B cell (primary cell): ENCODE results near the gene CEND1. TPM values are rescaled to one million over a fixed set of nuclear protein-coding genes. Genes with fewer than 3 reads are reported as not detected.

Experiments used
- ATAC-seq: fragments of 200-7000 bp; cut with Tn5 transposase; one replicate; pipeline ENCODE4 v1.10.0; 2021; ENCODE audit warnings: low read depth, mild to moderate bottlenecking, moderate number of reproducible peaks, moderate library complexity
- CTCF ChIA-PET: fragments of 350-600 bp; sonication (Branson Sonifier 250); formaldehyde crosslinking; loops from one replicate; lab custom pipeline; 2021; ENCODE audit warnings: antibody characterized with exemption, inconsistent platforms; lab: Charles Lee
- POLR2A ChIA-PET: fragments of 350-600 bp; sonication (Branson Sonifier 250); formaldehyde crosslinking; loops from one replicate; lab custom pipeline; 2021; ENCODE audit warnings: antibody characterized with exemption; lab: Charles Lee
- DNase-seq: peaks from one replicate; pipeline ENCODE4 v3.0.0; 2013
- H2AFZ ChIP-seq: 2 replicates; pipeline ENCODE4 v1.6.1; 2012; ENCODE audit warnings: mild to moderate bottlenecking, low read depth, low read length; ENCODE audit not compliant: insufficient read depth, poor library complexity, severe bottlenecking
- H3K27ac ChIP-seq, 2 donors: 1 replicate in 1 of 2; 2 replicates in 1 of 2; pipeline ENCODE4 v1.5.1; 2012 to 2013; ENCODE audit warnings: low read length in 2 of 2, mild to moderate bottlenecking in 2 of 2, moderate library complexity in 1 of 2
- H3K27me3 ChIP-seq, 4 experiments: fragments of 200-600 bp in 1 of 4; sonication (generic) in 1 of 4; replicated peaks in 1 of 4; 1 replicate in 2 of 4; 2 replicates in 2 of 4; pipeline versions ENCODE4 v1.6.1 to v1.7.0; 2013 to 2016; ENCODE audit warnings: low read length in 3 of 4, mild to moderate bottlenecking in 2 of 4, mixed read lengths in 1 of 4, moderate library complexity in 1 of 4; ENCODE audit not compliant: insufficient read depth in 4 of 4, control insufficient read depth in 3 of 4; ENCODE audit errors: control extremely low read depth in 1 of 4
- H3K36me3 ChIP-seq, 2 experiments: replicated peaks in 1 of 2; 1 replicate in 1 of 2; 2 replicates in 1 of 2; pipeline versions ENCODE4 v1.6.1 to v1.7.1; 2013; ENCODE audit warnings: low read length in 1 of 2; ENCODE audit not compliant: insufficient read depth in 2 of 2, control insufficient read depth in 1 of 2; ENCODE audit errors: control extremely low read depth in 1 of 2, extremely low read depth in 1 of 2
- H3K4me1 ChIP-seq, 2 donors: fragments of 200-600 bp in 1 of 2; sonication (generic) in 1 of 2; 1 replicate in 1 of 2; 2 replicates in 1 of 2; pipeline versions ENCODE4 v1.5.1 to v1.6.1; 2013 to 2017; ENCODE audit warnings: low read length in 2 of 2; ENCODE audit not compliant: control insufficient read depth in 2 of 2, insufficient read depth in 2 of 2
- H3K4me2 ChIP-seq: replicated peaks from 2 replicates; pipeline ENCODE3; 2012; ENCODE audit warnings: mild to moderate bottlenecking, low read depth, low read length; ENCODE audit not compliant: poor library complexity, severe bottlenecking
- H3K4me3 ChIP-seq, 5 experiments: fragments of 200-600 bp in 1 of 5; sonication (generic) in 1 of 5; 1 replicate in 3 of 5; 2 replicates in 2 of 5; pipeline versions ENCODE4 v1.5.1 to v1.7.0; 2011 to 2016; ENCODE audit warnings: low read length in 4 of 5, mild to moderate bottlenecking in 4 of 5, low read depth in 2 of 5, control low read depth in 1 of 5, moderate library complexity in 1 of 5; ENCODE audit not compliant: insufficient read depth in 1 of 5; ENCODE audit errors: control extremely low read depth in 1 of 5, extremely low read depth in 1 of 5
- H3K79me2 ChIP-seq: fragments of 200-600 bp; sonication (generic); one replicate; pipeline ENCODE4 v1.6.0; 2016; ENCODE audit warnings: low read length; ENCODE audit not compliant: control insufficient read depth, insufficient read depth
- H3K9ac ChIP-seq: fragments of 200-600 bp; sonication (generic); 2 replicates; pipeline ENCODE4 v1.6.1; 2017; ENCODE audit warnings: mild to moderate bottlenecking, low read length, moderate library complexity
- H3K9me3 ChIP-seq, 3 donors: one replicate each; pipeline versions ENCODE4 v1.6.1 to v1.7.1; 2013; ENCODE audit warnings: low read length in 2 of 3; ENCODE audit not compliant: control insufficient read depth in 2 of 3, insufficient read depth in 1 of 3; ENCODE audit errors: control extremely low read depth in 1 of 3
- H4K20me1 ChIP-seq: 2 replicates; pipeline ENCODE4 v1.6.0; 2012; ENCODE audit warnings: mild to moderate bottlenecking, low read length; ENCODE audit not compliant: insufficient read depth, control insufficient read depth, poor library complexity, severe bottlenecking
- H3K27ac Mint-ChIP-seq: one replicate; pipeline ENCODE4 v1.8.0; 2021; ENCODE audit warnings: mixed read lengths
- H3K27me3 Mint-ChIP-seq: one replicate; pipeline ENCODE4 v1.8.0; 2021; ENCODE audit warnings: mixed read lengths
- H3K4me1 Mint-ChIP-seq: one replicate; pipeline ENCODE4 v1.8.0; 2021; ENCODE audit warnings: mixed read lengths
- H3K4me3 Mint-ChIP-seq: one replicate; pipeline ENCODE4 v1.8.0; 2021; ENCODE audit warnings: mixed read lengths
- H3K9me3 Mint-ChIP-seq: one replicate; pipeline ENCODE4 v1.8.0; 2022; ENCODE audit warnings: mixed read lengths; ENCODE audit not compliant: insufficient read depth
- CTCF ChIP-seq: fragments of 200-600 bp; IDR thresholded peaks from one replicate; pipeline ENCODE4 v1.8.0; 2022; ENCODE audit warnings: antibody characterized with exemption, mild to moderate bottlenecking
- EZH2 ChIP-seq: IDR thresholded peaks from 2 replicates; pipeline ENCODE4 v1.6.1; 2012; ENCODE audit warnings: borderline replicate concordance, low read depth, mild to moderate bottlenecking, moderate library complexity, low read length; ENCODE audit not compliant: insufficient read depth, poor library complexity, severe bottlenecking
- WGBS: methylation state at CpG from one replicate; pipeline ENCODE4 v1.1.5; 2013; ENCODE audit warnings: missing lambda C conversion rate; ENCODE audit not compliant: insufficient coverage; 5-methylcytosine and 5-hydroxymethylcytosine counted together
- intact Hi-C: fragments of 100-400 bp; cut with micrococcal nuclease; formaldehyde crosslinking; loops from one replicate; pipeline ENCODE4 v1.10.0; 2022
- polyA plus RNA-seq: library from polyadenylated mRNA; depleted of rRNA; stranded (reverse); fragments of >200 nt; gene quantifications from 2 replicates; pipeline ENCODE4 v1.2.3, GENCODE V29; 2012
- total RNA-seq, 2 donors: library from RNA; stranded (reverse); fragments of 120-200 nt in 1 of 2; gene quantifications; 1 replicate in 1 of 2; 2 replicates in 1 of 2; pipeline versions ENCODE4 v1.2.3 to v1.2.4, GENCODE V29; 2013 to 2022

The CEND1 gene
- total and polyA plus RNA-seq, 2 donors (not counting 1 experiment from before 2014, with no cell fraction given), result 0.13 to 0.39 TPM

DNA sequence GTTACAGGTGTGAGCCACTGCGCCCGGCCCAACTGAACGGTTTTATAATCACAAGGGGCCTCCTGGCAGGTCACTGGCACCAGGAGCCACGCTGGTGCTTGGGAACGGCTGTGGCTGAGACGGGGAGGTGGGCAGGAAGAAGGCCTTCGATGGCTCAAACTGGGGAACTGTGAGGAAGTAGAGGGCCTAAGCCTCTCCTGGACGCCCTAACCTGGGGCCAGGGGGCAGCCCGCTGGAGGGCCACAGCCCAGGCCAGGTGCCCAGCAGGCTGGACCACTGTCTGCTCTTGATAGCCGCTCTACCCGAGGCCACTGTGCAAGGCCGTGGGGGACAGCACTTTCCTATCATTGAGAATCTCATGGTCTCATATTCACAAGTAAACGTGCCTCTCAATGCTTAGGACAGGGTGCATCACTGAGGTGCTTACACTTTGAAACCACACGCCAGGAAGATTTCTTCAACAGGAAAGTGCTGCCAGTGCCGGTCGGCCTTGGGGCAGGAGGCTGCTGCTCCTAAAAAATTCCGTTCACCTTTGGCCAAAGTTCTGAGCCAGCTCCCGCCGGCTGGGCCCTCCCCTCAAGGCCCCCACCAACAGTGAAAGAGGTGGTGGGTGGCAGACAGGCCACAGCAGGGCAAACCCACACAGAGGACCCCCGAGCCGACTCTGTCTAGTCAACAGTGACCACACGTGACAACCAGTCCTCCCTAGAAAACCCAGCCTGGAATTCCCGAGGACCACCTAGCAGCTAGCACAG, 19.8 kb downstream of the CEND1 start:
- no peak for TF ChIP-seq EZH2
- no peak for TF ChIP-seq CTCF
- no peak overlapping the region for H3K4me3 Mint-ChIP-seq
- H3K4me1 Mint-ChIP-seq, result peaks cover 3% of the 10 kb centered on the region
- no peaks in the 10 kb centered on the region for H3K27me3 ChIP-seq
- H3K36me3 ChIP-seq, result peaks cover 0 to 27% of the 10 kb centered on the region in 2 experiments
- DNase-seq (no peak), ATAC-seq (no peak)
- H3K27ac ChIP-seq, result no peak overlapping the region
- no peaks in the 10 kb centered on the region for H3K9me3 Mint-ChIP-seq
- H3K9me3 ChIP-seq, result no peaks in the 10 kb centered on the region
- peaks cover 27% of the 10 kb centered on the region for H4K20me1 ChIP-seq
- H3K27me3 Mint-ChIP-seq, result no peaks in the 10 kb centered on the region
- POLR2A ChIA-PET, result no interaction called here
- no peak overlapping the region for H3K27ac Mint-ChIP-seq
- H3K79me2 ChIP-seq, result peaks cover 27% of the 10 kb centered on the region
- no peak overlapping the region for H3K9ac ChIP-seq
- H2AFZ ChIP-seq, result no peak overlapping the region
- no peak overlapping the region for H3K4me3 ChIP-seq
- H3K4me2 ChIP-seq, result no peak overlapping the region
- CTCF ChIA-PET, result interaction anchor here (0.5 kb wide), 1 partner anchor 181 kb away, joined by 4 read pairs; no protein-coding TSS in a partner anchor
- WGBS, result 91% methylated on average over 21 of the region's 23 CpGs
- H3K4me1 ChIP-seq, result no peaks in the 10 kb centered on the region
- intact Hi-C loops, result no loop called here

- Mint-ChIP-seq H3K4me3 (no peak overlapping the region), H3K27me3 (no peaks in the 10 kb centered on the region), H3K9me3 (no peaks in the 10 kb centered on the region), H3K4me1 (peaks cover 2% of the 10 kb centered on the region), H3K27ac (no peak overlapping the region)
- CTCF ChIA-PET, result no interaction called here
- intact Hi-C loops, result no loop called here
- Histone ChIP-seq H3K4me1 (no peaks in the 10 kb centered on the region), H3K9me3 (no peaks in the 10 kb centered on the region), H3K4me3 (no peak overlapping the region), H3K27me3 (no peaks in the 10 kb centered on the region), H3K27ac (no peak overlapping the region), H4K20me1 (peaks cover 16% of the 10 kb centered on the region), H2AFZ (no peak overlapping the region), H3K79me2 (no peaks in the 10 kb centered on the region), H3K36me3 (peaks cover 0 to 42% of the 10 kb centered on the region in 2 experiments), H3K4me2 (no peak overlapping the region), H3K9ac (no peak overlapping the region)
- 97% methylated on average over 10 of the region's 11 CpGs for WGBS
- POLR2A ChIA-PET, result no interaction called here
- no peak for DNase-seq
- no peak for ATAC-seq
- TF ChIP-seq CTCF, result no peak
- no peak for TF ChIP-seq EZH2
These were observed 22.7 kb downstream of the CEND1 start for GRCh38 chr11:767238-767637.
